Ectodermal cell (in vitro differentiated cells): ENCODE data around the gene VPS13A.

ENCODE experiments used
- H3K27ac ChIP-seq: 2 replicates; pipeline ENCODE4 v1.7.0; 2013; ENCODE audit warnings: mild to moderate bottlenecking, low read depth, low read length; ENCODE audit not compliant: insufficient read depth, poor library complexity, severe bottlenecking
- H3K27me3 ChIP-seq: 2 replicates; pipeline ENCODE4 v1.7.0; 2013; ENCODE audit warnings: mild to moderate bottlenecking, low read length; ENCODE audit not compliant: insufficient read depth, control insufficient read depth, poor library complexity, severe bottlenecking
- H3K36me3 ChIP-seq: one replicate; pipeline ENCODE4 v1.7.0; 2013; ENCODE audit warnings: low read length; ENCODE audit not compliant: control insufficient read depth, insufficient read depth
- H3K4me1 ChIP-seq: one replicate; pipeline ENCODE4 v1.7.0; 2013; ENCODE audit warnings: low read length; ENCODE audit not compliant: control insufficient read depth, insufficient read depth
- H3K4me3 ChIP-seq: 2 replicates; pipeline ENCODE4 v1.7.0; 2013; ENCODE audit warnings: low read depth, low read length, control low read depth; ENCODE audit not compliant: insufficient read depth
- H3K9me3 ChIP-seq: 2 replicates; pipeline ENCODE4 v1.7.0; 2013; ENCODE audit warnings: mild to moderate bottlenecking, low read length, moderate library complexity; ENCODE audit not compliant: control insufficient read depth
- WGBS, 2 experiments: methylation state at CpG; one replicate each; pipeline ENCODE4 v1.1.7; 2013; ENCODE audit warnings: missing lambda C conversion rate in 2 of 2; 5-methylcytosine and 5-hydroxymethylcytosine counted together

Gene VPS13A

GRCh38 chr9:77290373-77290772 is 113.0 kb downstream of the VPS13A start:
- Histone ChIP-seq H3K27ac (no peak overlapping the region), H3K4me3 (no peak overlapping the region), H3K4me1 (peaks cover 12% of the 10 kb centered on the region), H3K36me3 (peaks cover 5% of the 10 kb centered on the region), H3K9me3 (no peaks in the 10 kb centered on the region), H3K27me3 (no peaks in the 10 kb centered on the region)

- Histone ChIP-seq H3K36me3 (peaks cover 5% of the 10 kb centered on the region), H3K4me1 (peaks cover 12% of the 10 kb centered on the region), H3K4me3 (no peak overlapping the region), H3K9me3 (no peaks in the 10 kb centered on the region), H3K27ac (no peak overlapping the region), H3K27me3 (no peaks in the 10 kb centered on the region)
- WGBS, 2 experiments = 44 to 71% methylated on average over 1 of the region's 1 CpG
Measured at GRCh38 chr9:77291714-77292113, 114.4 kb downstream of the VPS13A start.

DNA sequence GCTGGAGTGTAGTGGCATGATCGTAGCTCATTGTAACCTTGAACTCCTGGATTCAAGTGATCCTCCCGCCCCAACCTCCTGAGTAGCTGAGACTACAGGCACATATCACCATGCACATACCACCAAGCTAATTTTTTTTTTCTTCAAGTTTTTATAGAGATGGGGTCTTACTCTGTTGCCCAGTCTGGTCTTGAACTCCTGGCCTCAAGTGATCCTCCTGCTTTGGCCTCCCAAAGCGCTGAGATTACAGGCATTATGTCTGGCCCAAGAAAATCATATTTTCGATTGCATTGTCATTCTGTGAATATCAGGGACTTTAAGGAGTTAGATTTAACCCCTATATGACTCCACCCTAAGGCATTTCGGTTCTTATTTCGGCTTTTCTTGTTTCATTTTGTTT is 116.6 kb downstream of the VPS13A start:
- Histone ChIP-seq H3K27ac (no peak overlapping the region), H3K9me3 (no peaks in the 10 kb centered on the region), H3K27me3 (no peaks in the 10 kb centered on the region), H3K4me1 (peaks cover 12% of the 10 kb centered on the region), H3K36me3 (no peaks in the 10 kb centered on the region), H3K4me3 (no peak overlapping the region)
- 93 to 94% methylated on average over 6 of the region's 6 CpGs for WGBS, 2 experiments

DNA sequence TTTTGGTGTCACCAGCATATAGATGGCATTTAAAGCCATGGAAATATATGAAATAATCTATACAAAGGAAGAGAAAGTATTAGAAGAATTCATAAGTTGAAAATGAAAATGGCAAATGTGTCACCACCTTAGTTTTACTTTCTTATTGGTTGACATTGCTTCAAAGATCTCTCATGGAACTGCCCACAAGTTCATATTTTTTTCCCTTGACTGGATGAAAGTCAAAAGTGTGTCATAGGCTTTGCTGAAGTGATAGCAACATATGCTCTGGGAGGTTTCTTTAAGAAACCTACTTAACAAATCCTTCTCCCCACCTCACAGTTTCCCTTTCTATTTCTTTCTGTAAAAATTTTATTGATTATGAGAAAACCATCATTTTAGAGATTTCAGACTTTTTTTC is 127.2 kb downstream of the VPS13A start:
- H3K27me3 ChIP-seq = no peaks in the 10 kb centered on the region
- no peaks in the 10 kb centered on the region for H3K9me3 ChIP-seq
- no peaks in the 10 kb centered on the region for H3K4me1 ChIP-seq
- H3K27ac ChIP-seq = no peak overlapping the region
- H3K36me3 ChIP-seq = no peaks in the 10 kb centered on the region
- no peak overlapping the region for H3K4me3 ChIP-seq

- WGBS, 2 experiments = 100% methylated on average over 1 of the region's 1 CpG
- H3K36me3 ChIP-seq = no peaks in the 10 kb centered on the region
- no peaks in the 10 kb centered on the region for H3K4me1 ChIP-seq
- no peak overlapping the region for H3K4me3 ChIP-seq
- no peaks in the 10 kb centered on the region for H3K27me3 ChIP-seq
- H3K27ac ChIP-seq = no peak overlapping the region
- H3K9me3 ChIP-seq = no peaks in the 10 kb centered on the region
Measured at GRCh38 chr9:77305622-77306400, 128.5 kb downstream of the VPS13A start.

GRCh38 chr9:77307166-77307565 is 129.8 kb downstream of the VPS13A start:
- no peaks in the 10 kb centered on the region for H3K4me1 ChIP-seq
- no peak overlapping the region for H3K4me3 ChIP-seq
- no peaks in the 10 kb centered on the region for H3K27me3 ChIP-seq
- H3K36me3 ChIP-seq = no peaks in the 10 kb centered on the region
- no peaks in the 10 kb centered on the region for H3K9me3 ChIP-seq
- 86 to 100% methylated on average over 1 to 2 of the region's 2 CpGs for WGBS, 2 experiments
- H3K27ac ChIP-seq = no peak overlapping the region

- H3K27ac ChIP-seq = no peak overlapping the region
- H3K27me3 ChIP-seq = no peaks in the 10 kb centered on the region
- no peak overlapping the region for H3K4me3 ChIP-seq
- WGBS, 2 experiments = 100% methylated on average over 1 of the region's 1 CpG; no CpG with 5 or more reads in 1 of the 2 experiments
- no peaks in the 10 kb centered on the region for H3K4me1 ChIP-seq
- no peaks in the 10 kb centered on the region for H3K9me3 ChIP-seq
- no peaks in the 10 kb centered on the region for H3K36me3 ChIP-seq
Measured at GRCh38 chr9:77316058-77316457, 138.7 kb downstream of the VPS13A start.

GRCh38 chr9:77325058-77325457 is 147.7 kb downstream of the VPS13A start:
- no peaks in the 10 kb centered on the region for H3K27me3 ChIP-seq
- no peaks in the 10 kb centered on the region for H3K36me3 ChIP-seq
- no peak overlapping the region for H3K27ac ChIP-seq
- no peak overlapping the region for H3K4me3 ChIP-seq
- whole genome bisulfite sequencing, 2 experiments = 87 to 91% methylated on average over 4 to 5 of the region's 5 CpGs
- no peaks in the 10 kb centered on the region for H3K4me1 ChIP-seq
- no peaks in the 10 kb centered on the region for H3K9me3 ChIP-seq

DNA sequence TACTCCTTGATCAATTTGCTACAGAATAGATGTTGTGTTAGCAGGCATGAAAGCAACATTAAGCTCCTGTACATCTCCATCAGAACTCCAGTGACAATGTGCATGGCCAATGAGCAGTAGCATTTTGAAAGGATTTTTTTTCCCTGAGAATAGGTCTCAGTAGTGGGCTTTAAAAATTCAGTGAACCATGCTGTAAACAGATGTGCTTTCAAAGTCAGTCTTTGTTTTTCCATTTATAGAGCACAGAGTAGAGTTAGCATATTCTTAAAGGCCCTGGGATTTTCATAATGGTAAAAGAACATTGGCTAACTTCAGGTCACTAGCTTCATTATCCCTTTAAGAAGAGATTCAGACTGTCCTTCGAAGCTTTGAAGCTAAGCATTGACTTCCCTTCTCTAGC is 150.8 kb downstream of the VPS13A start:
- no peaks in the 10 kb centered on the region for H3K4me1 ChIP-seq
- no peaks in the 10 kb centered on the region for H3K36me3 ChIP-seq
- no peaks in the 10 kb centered on the region for H3K9me3 ChIP-seq
- H3K27me3 ChIP-seq = no peaks in the 10 kb centered on the region
- H3K27ac ChIP-seq = no peak overlapping the region
- no peak overlapping the region for H3K4me3 ChIP-seq
- WGBS, 2 experiments = 75 to 85% methylated on average over 1 of the region's 1 CpG

DNA sequence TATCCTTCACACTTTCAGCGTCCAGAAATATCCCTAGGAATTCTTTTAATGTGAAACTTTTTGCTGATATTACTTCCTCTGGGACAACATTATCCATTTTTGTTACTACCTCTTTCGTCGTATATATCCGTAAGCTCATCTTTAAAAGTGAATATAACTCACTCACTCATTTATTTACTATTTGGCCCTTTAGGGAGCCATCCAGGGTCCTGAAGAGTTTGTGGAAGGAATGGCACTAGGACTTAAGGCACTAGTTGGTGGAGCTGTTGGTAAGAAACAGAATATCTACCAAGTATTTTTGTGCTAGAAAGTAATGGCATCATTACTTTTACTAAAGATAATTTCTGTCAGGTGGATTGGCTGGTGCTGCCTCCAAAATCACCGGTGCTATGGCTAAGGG is 192.7 kb downstream of the VPS13A start:
- 97 to 98% methylated on average over 5 of the region's 5 CpGs for WGBS, 2 experiments
- H3K4me3 ChIP-seq = no peak overlapping the region
- no peaks in the 10 kb centered on the region for H3K27me3 ChIP-seq
- H3K9me3 ChIP-seq = no peaks in the 10 kb centered on the region
- H3K27ac ChIP-seq = no peak overlapping the region
- H3K4me1 ChIP-seq = no peaks in the 10 kb centered on the region
- H3K36me3 ChIP-seq = peaks cover 8% of the 10 kb centered on the region

DNA sequence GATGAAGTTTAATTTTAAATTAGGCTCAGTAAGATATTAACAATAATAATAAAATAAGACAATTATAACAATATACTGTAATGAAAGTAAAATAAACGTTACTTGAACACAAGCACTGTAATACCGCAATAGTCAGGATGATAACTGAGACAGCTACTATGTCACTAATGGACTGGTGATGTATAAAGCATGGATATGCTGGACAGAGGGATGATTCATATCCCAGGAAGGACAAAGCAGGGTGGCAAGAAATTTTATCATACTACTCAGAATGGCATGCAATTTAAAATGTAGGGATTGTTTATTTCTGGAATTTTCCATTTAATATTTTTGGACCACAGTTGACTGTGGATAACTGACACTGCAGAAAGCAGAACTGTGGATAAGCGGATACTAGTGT is 196.9 kb downstream of the VPS13A start:
- Histone ChIP-seq H3K4me3 (no peak overlapping the region), H3K27me3 (no peaks in the 10 kb centered on the region), H3K4me1 (no peaks in the 10 kb centered on the region), H3K9me3 (no peaks in the 10 kb centered on the region), H3K36me3 (peaks cover 3% of the 10 kb centered on the region), H3K27ac (no peak overlapping the region)
- 97 to 98% methylated on average over 2 of the region's 3 CpGs for WGBS, 2 experiments
